OCI-M2 (cell line): Measurements from ENCODE around the gene SNRNP35.
"Not testable (repeated sequence)": the region's sequence is repeated elsewhere in the genome, so short reads cannot be mapped to it uniquely, and the experiment has no call there.

Experiments used
- DNase-seq: peaks from one replicate; lab custom pipeline; 2025; ENCODE audit not compliant: unreplicated experiment; lab: John Stamatoyannopoulos, UW

Gene SNRNP35

GRCh38 chr12:123488539-123489230 lies 30.7 kb downstream of the SNRNP35 start:
- no peak for DNase-seq

- DNase-seq: no peak
Observed at GRCh38 chr12:123489580-123489979, 31.6 kb downstream of the SNRNP35 start.

GRCh38 chr12:123490089-123490488 lies 32.1 kb downstream of the SNRNP35 start:
- no peak for DNase-seq

- no peak for DNase-seq
Observed at GRCh38 chr12:123491056-123491455, 33.1 kb downstream of the SNRNP35 start.

- DNase-seq: no peak
Observed at GRCh38 chr12:123491481-123491880, 33.5 kb downstream of the SNRNP35 start.

GRCh38 chr12:123492339-123493039 lies 34.5 kb downstream of the SNRNP35 start:
- DNase-seq: not testable (repeated sequence)

GRCh38 chr12:123494124-123494851 lies 36.3 kb downstream of the SNRNP35 start:
- DNase-seq: no peak

- DNase-seq: no peak
Observed at GRCh38 chr12:123497065-123497464, 39.1 kb downstream of the SNRNP35 start.

- no peak for DNase-seq
Observed at GRCh38 chr12:123498126-123498825, 40.3 kb downstream of the SNRNP35 start.

- no peak for DNase-seq
Observed at GRCh38 chr12:123499332-123499731, 41.4 kb downstream of the SNRNP35 start.

GRCh38 chr12:123502163-123502704 lies 44.3 kb downstream of the SNRNP35 start:
- no peak for DNase-seq

- no peak for DNase-seq
Observed at GRCh38 chr12:123506059-123506842, 48.3 kb downstream of the SNRNP35 start.

- no peak for DNase-seq
Observed at GRCh38 chr12:123506843-123507236, 48.9 kb downstream of the SNRNP35 start.

- DNase-seq: no peak
Observed at GRCh38 chr12:123512838-123513665, 55.1 kb downstream of the SNRNP35 start.

- DNase-seq: no peak
Observed at GRCh38 chr12:123513805-123514204, 55.9 kb downstream of the SNRNP35 start.

- DNase-seq: not testable (repeated sequence)
Observed at GRCh38 chr12:123514582-123515221, 56.8 kb downstream of the SNRNP35 start.

- no peak for DNase-seq
Observed at GRCh38 chr12:123516216-123516780, 58.4 kb downstream of the SNRNP35 start.
